ENCODE measurements around the gene SETMAR. TPM values are rescaled to one million over a fixed set of nuclear protein-coding genes. Genes with fewer than 3 reads are reported as not detected.

SETMAR gene
- total and polyA plus RNA-seq, 2 of the 8 experiments (the other 6 are each of a cell fraction or from before 2014, with no cell fraction given): 16.1 to 25.3 TPM

DNA sequence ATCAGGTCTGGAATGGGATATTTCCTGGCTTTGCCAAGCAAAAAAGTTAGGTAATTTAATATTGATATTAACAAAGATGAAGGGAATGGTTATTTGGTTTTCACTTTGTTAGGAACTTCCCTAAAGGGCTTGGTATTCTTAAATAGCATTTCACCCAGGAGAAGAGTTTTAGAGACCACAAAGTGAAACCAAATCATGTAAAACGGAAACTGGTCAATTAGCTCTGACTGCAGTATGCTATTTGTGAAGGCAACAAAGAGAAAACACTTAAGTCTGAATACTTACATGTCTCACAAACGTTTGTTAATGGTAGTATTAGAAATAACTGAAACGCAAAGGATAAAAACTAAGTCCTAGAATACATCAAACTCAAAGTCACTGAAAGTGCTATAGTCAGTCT lies 32.4 kb upstream of the SETMAR start (continued):
- TF ChIP-seq POU5F1 (IDR thresholded peaks at IDR 0.05; ENCODE audit: low read depth, low read length): no peak
- TF ChIP-seq, protein P1, sequence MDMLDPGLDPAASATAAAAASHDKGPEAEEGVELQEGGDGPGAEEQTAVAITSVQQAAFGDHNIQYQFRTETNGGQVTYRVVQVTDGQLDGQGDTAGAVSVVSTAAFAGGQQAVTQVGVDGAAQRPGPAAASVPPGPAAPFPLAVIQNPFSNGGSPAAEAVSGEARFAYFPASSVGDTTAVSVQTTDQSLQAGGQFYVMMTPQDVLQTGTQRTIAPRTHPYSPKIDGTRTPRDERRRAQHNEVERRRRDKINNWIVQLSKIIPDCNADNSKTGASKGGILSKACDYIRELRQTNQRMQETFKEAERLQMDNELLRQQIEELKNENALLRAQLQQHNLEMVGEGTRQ (IDR thresholded peaks at IDR 0.05; ENCODE audit: low read length): no peak
